Transverse colon (tissue), 4 donors: ENCODE results near the gene CORT. TPM values are rescaled to one million over a fixed set of nuclear protein-coding genes. Genes with fewer than 3 reads are reported as not detected.

Source experiments
- DNase-seq: peaks from one replicate; pipeline ENCODE4 v3.0.0-alpha.2; 2019
- H3K27ac ChIP-seq, 4 donors: fragments of 200-600 bp; sonication (generic); 2 replicates each; pipeline ENCODE4 v1.5.1; 2016 to 2018; ENCODE audit warnings: inconsistent platforms in 4 of 4
- H3K27me3 ChIP-seq: fragments of 200-600 bp; sonication (generic); 2 replicates; pipeline ENCODE4 v1.5.1; 2017; ENCODE audit warnings: inconsistent platforms
- H3K36me3 ChIP-seq, 4 donors: fragments of 200-600 bp; sonication (generic); 2 replicates each; pipeline ENCODE4 v1.5.1; 2017 to 2019; ENCODE audit warnings: inconsistent platforms in 4 of 4
- H3K4me1 ChIP-seq, 4 donors: fragments of 200-600 bp; sonication (generic); 2 replicates each; pipeline ENCODE4 v1.5.1; 2017 to 2020; ENCODE audit warnings: inconsistent platforms in 4 of 4
- H3K4me3 ChIP-seq, 4 donors: fragments of 200-600 bp; sonication (generic); 1 replicate in 1 of 4; 2 replicates in 3 of 4; pipeline versions ENCODE4 v1.5.1 to v1.6.1; 2017 to 2019; ENCODE audit warnings: inconsistent platforms in 4 of 4
- H3K9me3 ChIP-seq, 2 donors: fragments of 200-600 bp; sonication (generic); 2 replicates each; pipeline ENCODE4 v1.5.1; 2017 to 2019; ENCODE audit warnings: inconsistent platforms in 2 of 2
- CTCF ChIP-seq, 5 experiments: fragments of 200-600 bp in 3 of 5; fragments of 450-650 bp in 2 of 5; sonication (generic) in 3 of 5; IDR thresholded peaks; 1 replicate in 2 of 5; 2 replicates in 3 of 5; pipeline ENCODE4 v1.5.1; 2016 to 2017; ENCODE audit warnings: antibody characterized with exemption in 5 of 5, inconsistent platforms in 3 of 5, mild to moderate bottlenecking in 2 of 5, moderate library complexity in 1 of 5
- EP300 ChIP-seq: sonication (generic); formaldehyde crosslinking; IDR thresholded peaks from one replicate; pipeline ENCODE4 v1.6.1; 2017; ENCODE audit warnings: antibody characterized with exemption, low read depth
- POLR2A ChIP-seq: fragments of 450-650 bp; IDR thresholded peaks from one replicate; pipeline ENCODE4 v1.6.1; 2016; ENCODE audit warnings: antibody characterized with exemption, mild to moderate bottlenecking, moderate library complexity
- POLR2AphosphoS5 ChIP-seq, 3 donors: sonication (generic); formaldehyde crosslinking; IDR thresholded peaks; one replicate each; pipeline ENCODE4 v1.6.1; 2016; ENCODE audit warnings: antibody characterized with exemption in 3 of 3
- WGBS, 2 donors: methylation state at CpG; one replicate each; pipeline ENCODE4 v1.1.5; 2018; ENCODE audit warnings: low coverage in 1 of 2; 5-methylcytosine and 5-hydroxymethylcytosine counted together
- in situ Hi-C, 4 donors: fragments of 200-750 bp; cut with MboI; loops; one replicate each; pipeline versions ENCODE4 v1.15.0 to v1.15.1; 2017; ENCODE audit warnings: low sequenced_read_pairs in 3 of 4, low pct_ligation_motif_present in 1 of 4, low pct_unique_long_range_greater_than_20kb in 1 of 4
- intact Hi-C: fragments of 100-400 bp; cut with DNase I; formaldehyde crosslinking; loops from one replicate; pipeline ENCODE4 v1.15.1; 2023; ENCODE audit warnings: low total_unique reads
- total RNA-seq, 4 donors: library from RNA; depleted of rRNA; stranded (reverse); fragments of >200 nt; gene quantifications; one replicate each; pipeline ENCODE4 v1.1.0, GENCODE V29; 2016

The CORT gene
- total RNA-seq, 4 donors from 2014 or later, result 1.1 to 6.4 (median 2.6) TPM; not detected in 1

- in situ Hi-C loops (loop anchor here in 1 of 4 donors (10.0 kb wide), 1 partner anchor 64 kb away; no protein-coding TSS in a partner anchor), intact Hi-C loops (loop anchor here (2.0 kb wide), 1 partner anchor 64 kb away; no protein-coding TSS in a partner anchor)
- H3K27me3 ChIP-seq, result no peaks in the 10 kb centered on the region
- TF ChIP-seq EP300, result no peak
- no peak for TF ChIP-seq POLR2A
- no peak for TF ChIP-seq CTCF (IDR thresholded peaks at IDR 0.05)
- TF ChIP-seq POLR2AphosphoS5 (IDR thresholded peaks at IDR 0.05), result no peak
- WGBS, 2 donors, result 19% methylated on average over 30 of the region's 30 CpGs; no CpG with 5 or more reads in 1 of the 2 donors
- peaks cover 0 to 19% (median 14%) of the 10 kb centered on the region in 4 donors for H3K4me1 ChIP-seq
- peak overlapping the region; percentile 52 to 85 (median 68) for H3K4me3 ChIP-seq
- H3K27ac ChIP-seq, result peak overlapping the region; percentile 78 to 85 (median 82)
- no peaks in the 10 kb centered on the region for H3K36me3 ChIP-seq
- DNase-seq, result no peak
- H3K9me3 ChIP-seq, result no peaks in the 10 kb centered on the region
These were observed 18.6 kb upstream of the CORT start for GRCh38 chr1:10431070-10431730.

- Histone ChIP-seq H3K36me3 (no peaks in the 10 kb centered on the region), H3K4me1 (peaks cover 0 to 19% (median 14%) of the 10 kb centered on the region in 4 donors), H3K27me3 (no peaks in the 10 kb centered on the region), H3K4me3 (no peak overlapping the region), H3K9me3 (no peaks in the 10 kb centered on the region), H3K27ac (no peak overlapping the region)
- WGBS, 2 donors, result 51 to 71% methylated on average over 5 to 12 of the region's 14 CpGs
- intact Hi-C loops, result no loop called here
- in situ Hi-C loops, result loop anchor here in 1 of 4 donors (10.0 kb wide), 1 partner anchor 62 kb away; no protein-coding TSS in a partner anchor
- no peak for DNase-seq
- TF ChIP-seq POLR2A (no peak), CTCF (IDR thresholded peaks at IDR 0.05) (no peak), POLR2AphosphoS5 (IDR thresholded peaks at IDR 0.05) (no peak), EP300 (no peak)
These were observed 16.7 kb upstream of the CORT start for GRCh38 chr1:10432910-10433700.

- in situ Hi-C loops (loop anchor here in 1 of 4 donors (10.0 kb wide), 1 partner anchor 61 kb away; no protein-coding TSS in a partner anchor), intact Hi-C loops (no loop called here)
- peaks cover 0 to 19% (median 14%) of the 10 kb centered on the region in 4 donors for H3K4me1 ChIP-seq
- no peak for TF ChIP-seq POLR2A
- no peak for TF ChIP-seq EP300
- TF ChIP-seq CTCF (IDR thresholded peaks at IDR 0.05), result no peak
- WGBS, 2 donors, result 78 to 91% methylated on average over 7 to 11 of the region's 11 CpGs
- H3K36me3 ChIP-seq, result no peaks in the 10 kb centered on the region
- no peak overlapping the region for H3K27ac ChIP-seq
- H3K4me3 ChIP-seq, result no peak overlapping the region
- H3K9me3 ChIP-seq, result no peaks in the 10 kb centered on the region
- no peaks in the 10 kb centered on the region for H3K27me3 ChIP-seq
- DNase-seq, result no peak
These were observed 16.0 kb upstream of the CORT start for GRCh38 chr1:10433790-10434189.

- H3K9me3 ChIP-seq, result no peaks in the 10 kb centered on the region
- H3K27ac ChIP-seq, result no peak overlapping the region
- in situ Hi-C loops (loop anchor here in 1 of 4 donors (10.0 kb wide), 1 partner anchor 60 kb away; no protein-coding TSS in a partner anchor), intact Hi-C loops (no loop called here)
- no peaks in the 10 kb centered on the region for H3K36me3 ChIP-seq
- TF ChIP-seq CTCF (IDR thresholded peaks at IDR 0.05) (no peak), POLR2AphosphoS5 (IDR thresholded peaks at IDR 0.05) (no peak), EP300 (no peak), POLR2A (no peak)
- no peak for DNase-seq
- 93% methylated on average over 5 of the region's 5 CpGs; no CpG with 5 or more reads in 1 of the 2 donors for WGBS, 2 donors
- no peaks in the 10 kb centered on the region for H3K27me3 ChIP-seq
- no peak overlapping the region for H3K4me3 ChIP-seq
- H3K4me1 ChIP-seq, result peaks cover 0 to 17% (median 14%) of the 10 kb centered on the region in 4 donors
These were observed 15.2 kb upstream of the CORT start for GRCh38 chr1:10434590-10434989.
